Cerebellar nuclear complex (tissue), 1 donor: ENCODE measurements around the gene RBMX2.
"Not testable (repeated sequence)": the region's sequence is repeated elsewhere in the genome, so short reads cannot be mapped to it uniquely, and the experiment has no call there.

Experiments
- DNase-seq, 2 experiments: peaks; one replicate each; lab custom pipeline; 2025; lab: John Stamatoyannopoulos, UW

Gene RBMX2

GRCh38 chrX:130401415-130402207 is at the start of gene RBMX2:
TSS of gene RBMX2 (plus strand) at chrX:130401987. CDS start at chrX:130402033, 46 bp downstream.
- peak in 1 of 2 experiments; percentile 40 for DNase-seq

- DNase-seq: not testable (repeated sequence)
These were observed 49.7 kb upstream of the RBMX2 start for GRCh38 chrX:130352050-130352449.

GRCh38 chrX:130376077-130376476 is 25.7 kb upstream of the RBMX2 start:
- no peak for DNase-seq

GRCh38 chrX:130378024-130378669 is 23.6 kb upstream of the RBMX2 start:
- no peak for DNase-seq

GRCh38 chrX:130385520-130385919 is 16.3 kb upstream of the RBMX2 start, which contains the start of gene GPR119:
TSS of gene GPR119 (minus strand) at chrX:130385674. CDS start at chrX:130385447, 227 bp downstream.
- no peak for DNase-seq

- no peak for DNase-seq
These were observed 15.4 kb upstream of the RBMX2 start for GRCh38 chrX:130386408-130386808.

GRCh38 chrX:130393451-130394074 is 8.2 kb upstream of the RBMX2 start:
- DNase-seq: no peak

GRCh38 chrX:130395341-130395740 is 6.4 kb upstream of the RBMX2 start:
- no peak for DNase-seq

- no peak for DNase-seq
These were observed 459 bp downstream of the RBMX2 start for GRCh38 chrX:130402208-130402684.

- no peak for DNase-seq
These were observed 11.6 kb downstream of the RBMX2 start for GRCh38 chrX:130413415-130413814.

GRCh38 chrX:130414800-130415199 is 13.0 kb downstream of the RBMX2 start:
- DNase-seq: no peak

- no peak for DNase-seq
These were observed 13.4 kb downstream of the RBMX2 start for GRCh38 chrX:130415201-130415600.

- no peak for DNase-seq
These were observed 15.0 kb downstream of the RBMX2 start for GRCh38 chrX:130416785-130417184.

- no peak for DNase-seq
These were observed 16.3 kb downstream of the RBMX2 start for GRCh38 chrX:130418066-130418465.

GRCh38 chrX:130418740-130419139 is 17.0 kb downstream of the RBMX2 start:
- no peak for DNase-seq

- no peak for DNase-seq
These were observed 17.5 kb downstream of the RBMX2 start for GRCh38 chrX:130419263-130419662.

GRCh38 chrX:130426531-130426930 is 24.7 kb downstream of the RBMX2 start:
- no peak for DNase-seq

GRCh38 chrX:130429236-130429635 is 27.4 kb downstream of the RBMX2 start:
- not testable (repeated sequence) for DNase-seq

GRCh38 chrX:130435937-130436336 is 34.1 kb downstream of the RBMX2 start:
- no peak for DNase-seq

- DNase-seq: not testable (repeated sequence)
These were observed 36.2 kb downstream of the RBMX2 start for GRCh38 chrX:130437996-130438395.

GRCh38 chrX:130443875-130444274 is 42.1 kb downstream of the RBMX2 start:
- no peak for DNase-seq

GRCh38 chrX:130444641-130445336 is 43.0 kb downstream of the RBMX2 start:
- DNase-seq: no peak
